ENCODE measurements around the gene MAP2K6. TPM values are rescaled to one million over a fixed set of nuclear protein-coding genes. Genes with fewer than 3 reads are reported as not detected.

MAP2K6 gene
- 7.3 and 8.1 TPM in 2 replicates for total RNA-seq (2014; rRNA removed; shearing (Covaris generic))
- 2.9 and 3.1 TPM in 2 replicates for polyA plus RNA-seq (2015; cell fraction: cytosol; rRNA removed)
- polyA plus RNA-seq (2015; cell fraction: nucleus; rRNA removed), result 0.51 and 1.1 TPM in 2 replicates

- DNase-seq (ENCODE audit: low read depth), result peak; percentile 78
These were observed at the start of gene MAP2K6 for GRCh38 chr17:69414408-69415274. Gene MAP2K6, plus strand, starts transcription at chr17:69414697. Its CDS starts 288 bp downstream, at chr17:69414985.

GRCh38 chr17:69367298-69367697, 47.2 kb upstream of the MAP2K6 start:
- DNase-seq (ENCODE audit: low read depth), result no peak

GRCh38 chr17:69373069-69373468, 41.4 kb upstream of the MAP2K6 start:
- no peak for DNase-seq (ENCODE audit: low read depth)

GRCh38 chr17:69375229-69375628, 39.3 kb upstream of the MAP2K6 start:
- DNase-seq (ENCODE audit: low read depth), result no peak

- no peak for DNase-seq (ENCODE audit: low read depth)
These were observed 25.6 kb upstream of the MAP2K6 start for GRCh38 chr17:69388822-69389442.

- no peak for DNase-seq (ENCODE audit: low read depth)
These were observed 23.5 kb upstream of the MAP2K6 start for GRCh38 chr17:69390795-69391501.

- DNase-seq (ENCODE audit: low read depth), result no peak
These were observed 13.2 kb upstream of the MAP2K6 start for GRCh38 chr17:69401251-69401650.

GRCh38 chr17:69402052-69402451, 12.4 kb upstream of the MAP2K6 start:
- peak; percentile 54 for DNase-seq (ENCODE audit: low read depth)

- no peak for DNase-seq (ENCODE audit: low read depth)
These were observed 10.1 kb upstream of the MAP2K6 start for GRCh38 chr17:69404399-69404798.

GRCh38 chr17:69405096-69405495, 9.4 kb upstream of the MAP2K6 start:
- no peak for DNase-seq (ENCODE audit: low read depth)

GRCh38 chr17:69406941-69407340, 7.6 kb upstream of the MAP2K6 start:
- no peak for DNase-seq (ENCODE audit: low read depth)

- no peak for DNase-seq (ENCODE audit: low read depth)
These were observed 6.7 kb upstream of the MAP2K6 start for GRCh38 chr17:69407759-69408158.

GRCh38 chr17:69410671-69411070, 3.8 kb upstream of the MAP2K6 start:
- no peak for DNase-seq (ENCODE audit: low read depth)

- no peak for DNase-seq (ENCODE audit: low read depth)
These were observed 2.7 kb upstream of the MAP2K6 start for GRCh38 chr17:69411766-69412165.

GRCh38 chr17:69412251-69412671, 2.2 kb upstream of the MAP2K6 start:
- no peak for DNase-seq (ENCODE audit: low read depth)

GRCh38 chr17:69415431-69415830, 934 bp downstream of the MAP2K6 start:
- no peak for DNase-seq (ENCODE audit: low read depth)

GRCh38 chr17:69417545-69418483, 3.3 kb downstream of the MAP2K6 start:
- no peak for DNase-seq (ENCODE audit: low read depth)

GRCh38 chr17:69418535-69418934, 4.0 kb downstream of the MAP2K6 start:
- no peak for DNase-seq (ENCODE audit: low read depth)

GRCh38 chr17:69423450-69423849, 9.0 kb downstream of the MAP2K6 start:
- DNase-seq (ENCODE audit: low read depth), result peak; percentile 57

- DNase-seq (ENCODE audit: low read depth), result no peak
These were observed 10.0 kb downstream of the MAP2K6 start for GRCh38 chr17:69424287-69425041.

Data from HT1080 (cell line).